GM18907 (cell line): Measurements from ENCODE around the gene DGCR8.

Source experiments
- ATAC-seq: cut with Tn5 transposase; IDR thresholded peaks from one replicate; pipeline ENCODE4 v1.9.1; 2021; ENCODE audit warnings: mild to moderate bottlenecking, moderate library complexity; ENCODE audit not compliant: unreplicated experiment

The DGCR8 gene

DNA sequence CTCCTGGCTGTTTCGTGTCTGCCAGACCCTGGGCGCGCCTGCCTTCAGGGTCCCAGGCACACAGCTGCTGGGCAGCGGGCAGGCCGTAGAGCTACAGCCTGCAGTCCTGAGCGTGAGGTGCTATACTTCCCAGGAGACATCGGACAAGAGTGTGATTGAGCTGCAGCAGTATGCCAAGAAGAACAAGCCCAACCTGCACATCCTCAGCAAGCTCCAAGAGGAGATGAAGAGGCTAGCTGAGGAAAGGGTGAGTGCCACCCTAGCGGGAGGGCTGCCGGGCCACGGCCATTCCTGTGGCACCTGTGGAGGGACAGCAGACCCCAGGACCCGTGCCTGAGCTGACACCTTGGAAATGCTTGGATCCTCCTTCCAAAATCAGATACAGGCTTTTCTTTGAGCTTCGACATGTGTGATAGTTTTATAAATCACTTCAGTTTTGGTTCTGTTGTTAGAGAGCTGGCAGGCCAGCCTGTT lies 28.8 kb downstream of the DGCR8 start:
- ATAC-seq, result no peak

DNA sequence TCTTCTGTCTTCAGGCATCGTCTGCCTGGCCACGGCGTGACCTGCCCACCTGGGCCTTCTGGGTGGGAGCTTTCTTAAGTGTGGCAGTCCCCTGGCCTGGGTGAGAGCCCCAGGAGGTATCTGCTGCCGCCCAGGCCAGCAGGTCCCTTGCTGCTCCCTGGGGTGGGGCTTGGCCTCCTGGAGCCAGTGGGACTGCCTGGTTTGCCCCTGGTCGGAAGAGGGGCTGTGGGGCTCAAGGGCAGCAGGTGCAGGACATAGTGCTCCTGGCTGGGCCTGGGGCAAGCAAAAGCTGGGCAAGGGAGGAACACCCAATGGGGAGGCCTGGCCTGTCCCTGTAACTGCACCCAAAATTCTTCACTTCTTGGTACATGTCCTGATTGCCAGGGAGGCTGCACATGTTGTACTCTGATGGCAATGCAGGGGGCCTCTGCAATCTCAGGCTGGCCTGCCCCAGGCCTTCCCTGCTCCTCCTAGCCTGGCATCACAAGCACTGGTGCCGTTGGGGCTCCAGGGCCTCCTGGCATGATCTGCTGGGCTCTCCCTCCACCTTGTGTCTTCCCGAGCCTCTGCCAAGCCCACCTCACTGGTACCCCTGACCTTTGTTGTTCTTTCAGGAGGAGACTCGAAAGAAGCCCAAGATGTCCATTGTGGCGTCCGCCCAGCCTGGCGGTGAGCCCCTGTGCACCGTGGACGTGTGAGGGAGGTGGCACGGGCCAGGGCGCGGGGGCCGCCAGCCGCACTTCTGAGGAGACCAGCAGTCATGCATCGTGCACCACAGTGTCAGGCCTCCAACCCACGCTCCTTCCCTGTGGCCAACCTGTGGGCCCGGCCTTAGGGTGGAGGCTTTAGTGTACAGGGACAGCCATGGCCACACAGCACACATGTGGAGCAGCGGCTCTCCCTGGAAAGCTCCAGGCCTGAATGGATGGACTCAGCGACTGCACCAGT lies 29.6 kb downstream of the DGCR8 start:
- ATAC-seq, result no peak

DNA sequence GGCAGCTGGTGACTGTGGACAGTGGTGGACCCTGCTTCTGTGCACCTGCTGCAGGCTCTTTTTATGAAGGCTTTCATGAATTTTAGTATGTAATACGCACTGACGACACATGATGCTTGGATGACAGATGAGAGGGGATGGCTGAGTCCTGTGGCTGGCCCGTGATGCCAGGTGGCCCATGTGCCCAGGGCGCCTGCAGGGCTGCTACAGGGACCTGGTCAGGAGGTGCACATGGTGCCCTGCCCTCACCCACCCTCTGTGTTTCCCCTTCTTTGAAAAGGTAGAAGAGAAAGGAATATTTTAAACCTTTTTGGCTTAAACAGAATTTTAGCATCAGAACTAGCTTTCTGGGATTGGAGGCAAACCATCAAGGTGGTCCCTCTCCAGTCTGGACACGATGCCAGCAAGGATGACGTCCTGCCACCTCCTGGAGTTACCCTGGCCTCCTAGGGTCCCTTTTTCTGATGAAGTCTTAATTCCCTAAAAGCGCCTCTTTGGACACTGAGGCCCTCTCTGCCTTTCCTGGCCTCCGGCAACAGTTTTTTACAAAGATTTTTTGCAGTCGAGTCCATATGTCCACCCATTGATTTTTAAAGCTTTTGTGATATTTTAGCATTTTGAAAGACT lies 30.4 kb downstream of the DGCR8 start:
- no peak for ATAC-seq

DNA sequence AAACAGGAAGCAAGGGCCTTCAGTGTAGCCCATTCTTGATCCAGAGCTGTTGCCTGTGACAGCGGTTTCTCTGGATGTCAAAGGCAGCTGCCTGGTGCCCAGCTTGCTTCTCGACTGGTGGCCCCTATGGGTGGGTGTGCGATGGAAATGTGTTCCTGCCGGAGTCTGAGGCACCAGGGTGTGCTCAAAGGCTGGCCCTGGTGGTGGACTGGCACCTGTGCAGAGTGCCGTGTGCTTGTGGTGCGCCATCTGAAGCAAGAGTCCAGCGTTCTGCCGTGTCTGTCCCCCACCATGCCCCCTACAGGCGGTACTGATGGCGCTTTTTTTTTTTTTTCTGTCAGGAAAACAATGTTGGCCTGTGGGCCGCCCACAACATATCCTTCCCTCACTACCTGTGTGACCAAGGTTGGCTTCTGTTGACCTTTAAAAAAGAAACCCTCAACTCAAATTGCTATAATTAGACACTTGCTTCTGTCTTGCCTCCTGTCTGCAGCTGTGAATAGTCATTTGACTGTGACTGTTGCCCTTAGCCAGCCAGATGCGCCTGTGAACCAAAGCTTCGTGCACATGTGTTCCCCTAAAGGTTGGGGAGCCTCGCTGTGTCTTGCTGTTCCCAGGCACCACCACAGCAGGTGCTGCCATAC lies 31.1 kb downstream of the DGCR8 start:
- no peak for ATAC-seq

DNA sequence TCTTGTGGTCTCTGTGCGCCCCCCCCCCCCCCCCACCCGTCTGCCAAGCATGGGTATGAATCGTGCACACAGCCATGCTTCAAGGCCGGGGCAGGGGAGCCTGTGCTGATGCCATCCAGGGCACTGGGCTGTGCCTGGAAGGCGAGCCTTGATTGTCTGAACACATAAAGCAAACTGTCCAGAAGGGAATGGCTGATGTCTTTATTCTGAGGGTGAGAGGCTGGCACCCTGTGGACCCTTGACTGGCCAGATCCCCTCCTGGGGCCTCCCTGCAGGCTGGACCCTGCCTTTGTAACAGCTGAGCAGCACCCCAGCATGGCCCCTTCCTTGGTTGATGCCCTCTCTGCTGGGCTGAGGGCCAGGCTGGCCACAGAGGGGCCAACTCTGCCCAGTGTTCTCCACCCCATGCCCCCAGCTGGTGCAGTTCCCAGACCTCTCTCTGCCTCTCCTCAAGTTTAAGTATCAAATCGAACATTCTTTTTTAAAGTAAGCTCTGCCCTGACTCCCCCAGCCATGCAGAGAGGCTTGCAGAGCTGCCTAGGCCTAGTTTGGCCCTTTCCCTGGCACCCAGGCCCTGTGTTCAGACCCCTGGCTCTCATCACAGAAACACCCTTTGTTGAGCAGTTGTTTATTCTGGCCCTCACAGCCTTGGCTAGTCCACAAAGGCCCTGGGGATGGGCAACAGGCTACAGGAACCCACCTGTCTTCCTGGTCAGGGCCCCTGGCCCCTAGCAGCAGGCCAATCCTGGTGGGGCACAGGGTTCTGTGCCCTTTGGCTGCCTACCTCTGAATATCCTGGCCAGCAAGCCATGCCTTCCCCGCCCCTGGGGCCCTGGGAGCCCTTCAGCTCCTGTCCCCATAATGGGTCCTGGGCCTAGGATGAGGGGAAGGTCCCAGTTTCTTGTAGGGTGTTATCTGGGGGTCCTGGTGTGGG lies 31.9 kb downstream of the DGCR8 start:
- ATAC-seq, result no peak

DNA sequence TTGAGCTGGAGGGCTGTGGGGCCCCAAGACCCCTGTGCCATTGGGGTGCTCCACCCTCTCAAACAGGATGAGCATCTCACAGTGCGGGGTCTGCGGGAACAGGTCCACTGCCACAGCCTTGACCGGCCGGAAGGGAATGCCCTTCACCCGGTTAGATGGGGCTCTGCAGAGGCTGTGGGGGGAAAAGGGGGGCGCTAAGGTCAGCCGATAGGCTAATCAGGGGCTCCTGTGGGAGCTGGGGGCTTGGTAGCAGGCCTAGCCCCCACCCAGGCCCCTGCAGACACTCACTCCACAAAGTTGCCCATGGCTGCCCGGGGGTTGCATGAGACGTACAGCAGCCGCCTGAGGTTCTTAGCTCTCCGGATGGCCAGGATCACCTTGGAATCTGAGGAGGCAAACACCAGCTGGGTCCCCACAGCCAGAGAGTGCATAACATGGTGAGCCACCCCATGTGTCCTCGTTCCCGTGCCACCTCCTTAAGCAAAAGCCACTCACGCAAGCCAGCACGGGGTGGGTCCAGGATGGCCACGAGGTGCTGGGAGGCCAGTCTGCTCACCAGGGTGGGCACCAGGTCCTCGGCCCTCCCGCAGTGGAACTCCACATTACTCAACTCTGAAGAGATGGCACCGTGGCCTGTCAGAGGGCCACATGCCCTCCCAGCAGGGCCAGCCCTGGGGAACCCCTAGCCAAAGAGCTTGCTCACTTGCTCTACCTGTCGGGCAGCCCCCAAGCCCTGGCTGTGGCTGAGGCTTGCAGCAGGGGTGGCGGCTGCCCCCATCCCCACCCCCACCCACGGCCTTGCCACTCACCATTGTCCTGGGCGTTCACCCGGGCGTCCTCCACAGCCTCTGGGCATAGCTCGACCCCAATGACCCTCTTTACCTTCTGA lies 32.8 kb downstream of the DGCR8 start:
- ATAC-seq, result no peak

DNA sequence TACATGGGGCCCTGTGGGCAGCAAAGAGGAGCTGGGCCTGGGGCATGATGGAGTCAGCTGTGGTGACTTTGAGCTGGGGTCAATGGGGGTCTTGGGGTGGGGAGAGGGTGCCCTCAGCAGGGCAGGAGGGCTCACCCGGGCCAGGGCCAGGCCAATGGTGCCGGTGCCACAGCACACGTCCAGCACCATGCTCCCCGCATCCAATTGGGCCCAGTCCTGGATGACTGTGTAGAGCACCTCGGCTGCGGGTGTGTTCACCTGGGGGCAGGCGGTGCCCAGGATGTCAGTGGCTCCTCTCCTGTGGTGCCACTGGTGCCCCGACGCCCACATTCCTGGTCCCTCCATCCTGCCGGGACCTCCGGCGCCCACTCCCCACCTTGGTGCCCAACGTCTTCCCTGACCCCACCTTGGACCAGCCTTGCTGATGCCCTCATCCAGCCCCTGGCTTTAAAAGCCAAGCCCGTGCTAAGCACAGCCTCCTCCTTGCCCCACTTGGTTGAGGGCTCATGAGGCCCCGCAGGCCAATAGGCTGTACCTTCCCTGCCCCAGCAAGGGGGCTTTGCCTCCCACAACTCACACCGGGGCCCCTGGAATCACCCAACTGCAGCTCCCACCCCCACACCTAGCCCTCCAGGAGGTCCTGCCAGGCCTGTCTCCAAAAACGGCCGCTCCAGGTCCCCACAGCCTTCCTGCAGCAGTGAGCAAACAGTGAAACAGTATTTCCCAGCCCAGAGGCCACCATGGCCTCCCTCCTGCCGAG lies 33.7 kb downstream of the DGCR8 start:
- ATAC-seq, result no peak

DNA sequence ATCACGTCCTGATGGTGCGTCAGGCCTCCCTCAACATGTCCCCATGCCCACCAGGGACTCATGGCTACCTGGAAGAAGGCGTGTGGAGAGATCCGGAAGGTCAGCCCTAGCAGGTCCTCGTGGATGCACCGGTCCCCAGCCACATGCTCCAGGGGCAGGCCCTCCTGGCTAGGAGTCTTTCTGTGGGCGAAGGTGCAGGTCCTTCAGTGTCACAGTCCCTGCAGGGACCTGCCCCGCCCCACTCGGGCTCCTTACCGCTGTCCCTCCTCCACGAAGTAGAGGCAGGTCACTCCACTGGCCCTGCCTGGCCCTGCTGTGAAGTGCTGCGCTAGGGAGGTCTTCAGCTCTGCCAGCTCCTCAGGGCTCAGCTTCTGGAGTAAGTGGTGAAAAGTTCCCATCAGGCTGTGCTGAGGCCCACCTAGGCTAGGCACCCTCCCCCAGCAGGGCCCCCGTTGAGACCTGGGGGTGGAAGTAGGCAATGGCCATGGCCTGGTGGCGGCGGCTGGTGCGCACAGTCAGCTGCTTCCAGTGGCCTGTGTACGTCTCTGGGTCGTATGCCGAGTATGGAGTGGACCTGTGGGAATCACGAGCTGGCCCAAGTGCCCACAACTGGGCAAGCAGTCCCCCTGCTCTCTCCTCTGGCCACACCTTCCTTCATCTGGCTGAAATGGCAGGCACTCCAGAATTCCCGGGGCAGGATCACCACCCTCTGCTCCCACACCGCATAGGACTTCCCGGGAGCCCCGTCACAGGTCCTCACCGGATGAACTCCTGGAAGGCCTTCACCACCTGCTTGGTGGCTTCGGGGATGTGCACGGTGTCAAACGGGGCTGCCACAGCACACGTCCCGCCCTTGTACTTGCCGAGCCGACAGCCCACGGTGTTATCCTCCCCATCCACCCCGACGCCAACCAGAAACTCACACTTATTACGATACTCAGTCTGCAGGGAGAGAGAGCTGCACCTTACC lies 34.8 kb downstream of the DGCR8 start:
- ATAC-seq, result no peak

DNA sequence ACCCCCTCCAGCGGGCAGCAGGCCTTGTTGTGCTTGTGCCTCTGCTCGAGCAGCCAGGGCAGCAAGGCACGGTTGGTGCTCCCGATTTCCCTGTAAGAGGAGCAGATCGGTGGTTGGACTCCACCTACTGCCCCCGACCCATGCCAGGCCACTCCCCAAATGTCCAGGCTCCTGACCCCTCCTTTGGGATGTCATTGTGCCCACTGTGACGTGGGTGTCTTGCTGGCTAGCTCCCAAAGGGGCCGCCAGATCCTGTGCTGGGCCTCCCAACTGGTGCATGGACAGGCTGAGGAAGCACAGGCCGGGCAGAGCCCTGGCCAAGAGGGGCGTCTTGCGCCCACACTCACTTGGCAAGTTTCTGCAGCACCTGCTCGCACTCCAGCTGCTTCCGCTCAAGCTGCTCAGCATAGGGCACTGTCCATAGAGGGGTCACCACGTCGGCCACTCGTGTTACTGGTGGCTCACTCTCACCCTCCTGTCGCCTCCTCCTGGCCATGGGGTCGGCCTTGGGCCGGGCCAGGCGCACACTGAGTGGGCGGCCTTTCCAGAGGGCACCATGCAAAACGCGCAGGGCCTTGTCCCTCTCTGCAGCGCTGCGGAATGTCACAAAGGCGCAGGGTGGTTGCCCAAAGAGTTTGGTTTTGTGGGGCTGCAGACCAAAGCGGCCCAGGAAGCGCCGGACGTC lies 35.8 kb downstream of the DGCR8 start, which contains the start of gene RANBP1:
Gene RANBP1, plus strand, starts transcription at position 414 of the 685 bp plus-strand sequence. Its CDS starts 81 bp downstream, at position 495.
- no peak for ATAC-seq

DNA sequence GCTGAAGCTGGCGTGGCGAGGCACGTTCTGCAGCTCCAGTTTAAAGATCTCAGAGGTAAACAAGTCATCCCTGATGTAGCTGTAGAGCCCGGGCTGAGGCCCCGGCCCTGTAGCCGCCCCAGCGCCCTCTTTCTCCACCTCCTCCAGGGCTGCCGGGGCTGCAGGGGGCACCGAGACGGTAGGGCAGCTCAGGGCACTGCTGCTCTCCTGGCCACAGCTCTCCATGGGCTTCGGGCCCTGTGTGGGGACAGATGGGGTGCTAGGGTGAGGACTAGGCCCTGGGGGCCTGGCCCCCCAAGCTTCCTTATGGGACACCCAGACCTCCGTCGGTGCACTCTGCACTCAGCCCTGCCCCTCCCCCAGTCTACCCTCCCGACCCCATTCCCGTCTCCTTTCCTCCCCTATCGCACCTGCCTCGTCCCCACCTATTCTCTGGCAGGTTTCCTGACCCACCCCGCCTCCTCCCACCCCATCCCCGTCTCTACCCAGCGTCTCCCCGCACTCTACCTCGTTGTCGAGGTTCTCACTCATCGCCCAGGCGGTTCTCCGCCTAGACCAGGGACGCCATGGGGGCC lies 36.4 kb downstream of the DGCR8 start:
- no peak for ATAC-seq

DNA sequence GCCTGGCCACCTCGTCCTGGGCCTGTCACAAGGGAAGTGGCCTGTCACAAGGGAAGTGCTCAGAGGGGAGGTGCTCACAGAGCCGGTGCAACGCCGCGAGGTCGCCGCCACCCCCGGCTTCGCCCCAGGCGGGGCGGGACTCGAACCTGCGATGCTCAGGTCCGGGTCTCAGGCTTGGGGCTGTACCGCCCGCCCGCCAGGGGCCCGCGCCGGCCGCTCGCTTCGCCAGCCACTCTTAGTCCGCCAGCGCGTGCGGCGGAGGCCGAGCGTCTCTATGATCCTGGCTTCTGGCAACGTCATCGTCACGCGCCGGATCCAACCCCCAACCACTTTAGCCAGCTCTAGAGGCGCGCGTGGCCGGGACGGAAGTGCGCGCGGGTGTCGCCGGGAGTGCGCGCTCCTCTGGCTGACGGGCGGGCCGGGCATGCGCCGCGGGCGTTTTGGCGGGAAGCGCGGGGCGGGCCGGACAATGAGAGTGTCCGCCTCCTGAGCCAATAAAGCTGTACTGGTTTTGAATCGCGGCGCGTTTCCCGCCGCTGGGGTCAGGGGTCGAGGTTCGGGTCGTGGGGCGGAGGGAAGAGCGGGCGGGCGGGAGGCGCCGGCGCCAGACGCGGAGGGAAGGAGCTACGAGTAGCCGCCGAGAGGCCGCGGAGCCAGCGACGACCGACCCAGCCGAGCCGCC lies 37.1 kb downstream of the DGCR8 start, which contains the start of gene TRMT2A:
Gene TRMT2A, minus strand, starts transcription at position 276 of the 682 bp plus-strand sequence. CDS start 320 bp downstream, outside the sequence.
- peak; percentile 72 for ATAC-seq

DNA sequence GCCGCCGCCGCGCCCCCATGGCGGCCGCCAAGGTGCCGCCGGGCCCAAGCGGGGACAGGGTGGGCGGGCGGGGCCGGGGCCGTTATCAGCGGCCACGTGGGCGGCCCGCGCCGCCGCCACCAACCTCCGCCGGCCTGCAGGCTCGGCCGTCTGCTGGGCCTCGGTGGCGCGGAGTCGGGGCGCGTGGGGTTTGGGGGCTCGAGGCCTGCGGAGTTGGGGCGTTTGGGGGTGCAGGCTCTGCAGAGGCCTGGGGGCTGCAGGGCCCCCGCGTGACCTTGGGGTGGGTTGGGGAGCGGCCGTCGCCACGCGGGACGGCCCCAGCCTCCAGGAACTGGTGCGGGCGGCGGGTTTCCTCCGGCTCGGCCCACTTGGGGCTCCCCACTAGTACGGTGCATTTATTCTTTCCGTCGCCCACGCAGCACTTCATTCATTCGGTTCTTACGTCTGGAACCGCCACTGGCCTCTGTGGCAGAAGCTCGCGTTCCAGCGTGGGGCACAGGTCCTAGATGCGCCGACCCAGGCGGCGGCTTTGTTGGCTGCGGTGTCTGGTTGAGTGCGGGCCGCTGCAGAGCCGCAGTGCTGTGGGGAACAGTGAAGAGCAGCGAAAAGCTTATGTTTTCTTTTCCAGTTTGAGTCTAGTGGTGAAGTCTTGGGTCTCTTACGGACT lies 37.7 kb downstream of the DGCR8 start:
- ATAC-seq, result peak; percentile 21

DNA sequence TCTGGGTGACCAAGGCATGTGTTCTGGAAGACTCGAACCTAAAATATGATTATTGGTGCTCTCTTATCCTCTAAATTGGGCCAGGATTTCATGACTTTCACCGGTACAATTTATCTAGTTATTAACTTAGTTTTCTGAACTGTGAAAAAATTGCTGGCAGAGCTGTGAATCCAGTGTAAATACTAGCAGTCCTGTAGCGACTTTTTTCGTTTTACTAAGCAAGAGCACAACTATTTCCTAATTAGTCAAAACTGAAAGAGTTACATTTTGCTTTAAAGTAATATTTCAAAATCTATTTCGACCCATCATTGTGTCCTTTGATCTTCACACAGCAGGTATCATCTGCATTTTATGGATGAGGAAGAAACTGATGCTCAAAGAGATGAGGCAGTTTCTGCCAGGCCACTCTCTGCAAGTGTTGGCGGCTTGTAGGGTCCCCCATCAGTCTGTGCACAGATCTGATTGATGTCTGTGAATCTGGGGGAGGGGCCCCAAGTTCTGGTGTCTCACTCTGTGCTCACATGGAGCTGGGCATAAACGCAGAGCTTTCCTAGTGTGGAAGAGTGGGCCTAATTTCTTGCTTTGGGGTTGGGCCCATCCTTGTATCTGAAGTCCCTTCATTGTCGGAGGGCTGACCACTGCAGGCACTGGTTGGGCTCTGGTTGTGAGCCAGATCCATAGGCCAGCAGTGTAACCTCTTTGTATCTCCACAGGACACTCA lies 38.4 kb downstream of the DGCR8 start:
- no peak for ATAC-seq

DNA sequence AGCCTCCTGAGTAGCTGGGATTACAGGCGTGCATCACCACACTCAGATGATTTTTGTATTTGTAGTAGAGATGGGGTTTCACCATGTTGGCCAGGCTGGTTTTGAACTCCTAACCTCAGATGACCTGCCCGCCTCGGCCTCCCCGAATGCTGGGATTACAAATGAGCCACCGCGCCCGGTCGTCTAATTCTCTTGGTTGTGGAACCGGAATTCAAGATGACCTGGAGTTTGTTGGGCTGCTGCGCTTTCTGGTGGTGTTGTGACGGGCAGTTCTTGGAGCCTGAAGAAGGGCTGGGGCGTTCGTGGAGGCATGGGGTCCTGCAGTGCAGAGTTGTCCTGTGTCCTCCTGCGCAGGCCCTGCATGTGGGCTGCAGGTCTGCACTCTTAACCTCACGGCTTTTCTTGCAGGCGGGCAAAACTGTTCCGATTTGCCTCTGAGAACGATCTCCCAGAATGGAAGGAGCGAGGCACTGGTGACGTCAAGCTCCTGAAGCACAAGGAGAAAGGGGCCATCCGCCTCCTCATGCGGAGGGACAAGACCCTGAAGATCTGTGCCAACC lies 41.9 kb downstream of the DGCR8 start:
- no peak for ATAC-seq
